GM21367 (cell line): ENCODE measurements around the gene GRM4.

ENCODE experiments used
- ATAC-seq: cut with Tn5 transposase; IDR thresholded peaks from one replicate; pipeline ENCODE4 v1.9.1; 2021; ENCODE audit not compliant: unreplicated experiment

Gene GRM4

GRCh38 chr6:33999567-33999966, 146.3 kb downstream of the GRM4 start:
- ATAC-seq = no peak

GRCh38 chr6:33998660-33999059, 147.2 kb downstream of the GRM4 start:
- ATAC-seq = no peak

GRCh38 chr6:33997265-33997664, 148.6 kb downstream of the GRM4 start:
- no peak for ATAC-seq

GRCh38 chr6:33996120-33996475, 149.8 kb downstream of the GRM4 start:
- no peak for ATAC-seq

GRCh38 chr6:33995309-33996119, 150.4 kb downstream of the GRM4 start:
- ATAC-seq = no peak

- no peak for ATAC-seq
Observed at GRCh38 chr6:33994472-33995308, 151.2 kb downstream of the GRM4 start.

GRCh38 chr6:33993653-33994471, 152.0 kb downstream of the GRM4 start:
- ATAC-seq = no peak

GRCh38 chr6:33993091-33993490, 152.8 kb downstream of the GRM4 start:
- no peak for ATAC-seq

- ATAC-seq = no peak
Observed at GRCh38 chr6:33992191-33992590, 153.7 kb downstream of the GRM4 start.

- ATAC-seq = no peak
Observed at GRCh38 chr6:33991610-33992009, 154.3 kb downstream of the GRM4 start.

GRCh38 chr6:33990061-33990541, 155.8 kb downstream of the GRM4 start:
- ATAC-seq = no peak

- ATAC-seq = no peak
Observed at GRCh38 chr6:33989016-33989854, 156.7 kb downstream of the GRM4 start.

GRCh38 chr6:33988121-33989015, 157.5 kb downstream of the GRM4 start:
- ATAC-seq = no peak

GRCh38 chr6:33987531-33988021, 158.3 kb downstream of the GRM4 start:
- no peak for ATAC-seq

GRCh38 chr6:33985947-33986346, 159.9 kb downstream of the GRM4 start:
- no peak for ATAC-seq

- ATAC-seq = no peak
Observed at GRCh38 chr6:33985313-33985751, 160.6 kb downstream of the GRM4 start.

- ATAC-seq = no peak
Observed at GRCh38 chr6:33984466-33985312, 161.2 kb downstream of the GRM4 start.
